Hepatocyte (in vitro differentiated cells): ENCODE results near the gene FLG.
"Not testable (repeated sequence)": the region's sequence is repeated elsewhere in the genome, so short reads cannot be mapped to it uniquely, and the experiment has no call there.

Source experiments
- CTCF ChIP-seq: fragments of 200-600 bp; sonication (generic); IDR thresholded peaks from 2 replicates; pipeline ENCODE4 v1.5.1; 2016; ENCODE audit warnings: antibody characterized with exemption, mild to moderate bottlenecking; ENCODE audit not compliant: poor library complexity
- EZH2 ChIP-seq: fragments of 200-600 bp; sonication (generic); IDR thresholded peaks from 2 replicates; pipeline ENCODE4 v1.6.1; 2016; ENCODE audit warnings: antibody characterized with exemption, mild to moderate bottlenecking, borderline replicate concordance

- TF ChIP-seq CTCF, EZH2: not testable (repeated sequence)
Observed at GRCh38 chr1:152304773-152305172, 20.3 kb downstream of the FLG start.
